Measurements from ENCODE around the gene RAPGEF1. TPM values are rescaled to one million over a fixed set of nuclear protein-coding genes. Genes with fewer than 3 reads are reported as not detected.
A peak's percentile ranks its signal among the peaks of the same experiment; 100 is the strongest.
"Not testable (repeated sequence)": the region's sequence is repeated elsewhere in the genome, so short reads cannot be mapped to it uniquely, and the experiment has no call there.

The RAPGEF1 gene
- total RNA-seq, 3 donors from 2014 or later, result 106 to 120 (median 111) TPM

DNA sequence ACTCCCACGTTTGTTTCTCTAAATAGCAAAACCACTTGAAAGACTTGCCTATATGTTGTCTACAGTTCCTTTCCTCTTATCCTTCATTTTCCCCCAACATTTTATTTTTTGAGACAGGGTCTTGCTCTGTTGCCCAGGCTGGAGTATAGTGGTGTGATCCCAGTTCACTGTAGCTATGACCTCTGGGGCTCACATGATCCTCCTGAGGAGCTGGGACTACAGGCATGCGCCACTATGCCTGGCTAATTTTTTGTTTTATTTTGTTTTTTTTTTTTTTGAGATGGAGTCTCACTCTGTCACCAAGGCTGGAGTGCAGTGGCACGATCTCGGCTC, 77.6 kb downstream of the RAPGEF1 start:
- DNase-seq; H3K27me3 Mint-ChIP-seq (ENCODE audit: low read depth); H3K9me3 Mint-ChIP-seq; ATAC-seq; H3K4me3 Mint-ChIP-seq: not testable (repeated sequence)
- Mint-ChIP-seq H3K36me3 (ENCODE audit: insufficient read depth) (peaks cover 10% of the 10 kb centered on the region), H3K4me1 (ENCODE audit: low read depth) (peaks cover 81% of the 10 kb centered on the region)

DNA sequence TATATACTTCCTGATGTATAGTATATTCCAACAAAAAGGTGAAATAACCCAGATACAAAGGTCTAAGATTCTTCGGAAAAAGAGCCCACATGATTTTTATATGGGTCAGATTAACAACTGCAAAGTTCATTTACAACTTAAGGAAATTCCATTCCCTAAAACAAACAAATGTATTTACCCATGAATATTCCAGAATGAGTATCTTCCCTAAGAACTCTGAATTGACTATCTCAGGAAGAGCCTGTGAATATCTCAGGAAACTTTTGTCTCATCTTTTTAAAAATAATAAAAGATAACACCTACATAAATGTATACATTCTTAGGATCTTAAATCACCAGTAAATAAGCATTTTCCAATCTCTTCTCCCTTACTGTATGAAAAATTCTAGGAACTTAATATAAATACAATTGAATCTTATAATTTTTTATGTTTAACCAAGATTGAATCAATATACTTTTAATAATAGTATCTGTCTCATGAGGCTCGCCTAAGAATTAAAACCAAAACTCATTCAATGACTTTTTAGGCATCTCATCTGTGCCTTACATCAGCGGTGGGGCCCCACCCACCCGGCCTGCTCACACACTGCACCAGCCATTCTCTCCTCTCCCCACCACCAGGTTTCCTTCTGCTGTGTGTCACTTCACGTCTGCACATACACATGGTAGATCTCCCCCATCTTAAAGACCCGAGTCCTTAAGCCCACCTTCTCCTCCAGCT, 78.1 kb downstream of the RAPGEF1 start:
- H3K4me1 Mint-ChIP-seq (ENCODE audit: low read depth), result peaks cover 81% of the 10 kb centered on the region
- no peaks in the 10 kb centered on the region for H3K27me3 Mint-ChIP-seq (ENCODE audit: low read depth)
- H3K9me3 Mint-ChIP-seq, result no peaks in the 10 kb centered on the region
- peaks cover 10% of the 10 kb centered on the region for H3K36me3 Mint-ChIP-seq (ENCODE audit: insufficient read depth)
- no peak overlapping the region for H3K4me3 Mint-ChIP-seq
- peak; percentile 70 for DNase-seq
- peak; percentile 93 to 94 for ATAC-seq

DNA sequence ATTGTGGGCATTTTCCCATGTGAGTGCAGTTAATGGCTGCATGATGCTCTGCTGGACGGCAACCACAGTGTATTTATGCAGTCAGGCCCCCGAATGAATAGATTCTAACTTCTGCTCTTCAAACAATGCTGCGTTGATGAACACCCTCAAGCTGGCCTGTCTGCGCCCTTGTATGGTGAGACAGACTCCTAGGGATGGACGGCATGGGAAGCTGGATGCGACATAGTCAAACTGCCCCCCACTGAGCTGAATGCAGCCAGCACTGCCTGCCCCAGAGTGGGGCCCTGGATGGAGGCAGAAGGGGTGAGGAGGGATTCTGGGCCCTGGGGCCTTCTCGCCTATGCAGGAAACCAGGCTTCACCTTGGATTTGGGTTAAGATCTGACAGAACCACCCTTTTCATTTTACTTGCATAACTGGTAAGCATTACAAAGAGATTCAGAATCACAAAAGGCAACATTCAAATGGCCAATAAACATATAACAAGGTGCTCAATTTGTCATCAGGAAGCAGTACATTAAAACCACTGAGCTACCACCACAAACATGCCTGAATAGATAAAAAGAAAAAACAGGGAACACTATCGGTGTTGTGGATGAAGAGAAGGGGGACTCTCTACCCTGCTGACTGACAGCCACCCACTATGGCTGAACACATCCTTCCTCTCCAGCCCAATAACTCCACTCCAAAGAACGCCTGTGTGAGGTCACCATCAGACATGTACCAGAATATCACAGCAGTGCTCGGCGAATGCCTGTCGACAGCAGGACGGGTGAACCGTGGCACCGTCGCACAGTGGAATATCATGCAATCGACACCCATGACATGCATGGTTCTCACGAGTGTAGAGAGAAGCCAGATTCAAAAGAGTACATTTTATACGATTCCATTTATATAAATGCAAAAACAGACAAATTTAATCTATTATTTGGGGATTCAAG, 79.1 kb downstream of the RAPGEF1 start:
- peaks cover 82% of the 10 kb centered on the region for H3K4me1 Mint-ChIP-seq (ENCODE audit: low read depth)

DNA sequence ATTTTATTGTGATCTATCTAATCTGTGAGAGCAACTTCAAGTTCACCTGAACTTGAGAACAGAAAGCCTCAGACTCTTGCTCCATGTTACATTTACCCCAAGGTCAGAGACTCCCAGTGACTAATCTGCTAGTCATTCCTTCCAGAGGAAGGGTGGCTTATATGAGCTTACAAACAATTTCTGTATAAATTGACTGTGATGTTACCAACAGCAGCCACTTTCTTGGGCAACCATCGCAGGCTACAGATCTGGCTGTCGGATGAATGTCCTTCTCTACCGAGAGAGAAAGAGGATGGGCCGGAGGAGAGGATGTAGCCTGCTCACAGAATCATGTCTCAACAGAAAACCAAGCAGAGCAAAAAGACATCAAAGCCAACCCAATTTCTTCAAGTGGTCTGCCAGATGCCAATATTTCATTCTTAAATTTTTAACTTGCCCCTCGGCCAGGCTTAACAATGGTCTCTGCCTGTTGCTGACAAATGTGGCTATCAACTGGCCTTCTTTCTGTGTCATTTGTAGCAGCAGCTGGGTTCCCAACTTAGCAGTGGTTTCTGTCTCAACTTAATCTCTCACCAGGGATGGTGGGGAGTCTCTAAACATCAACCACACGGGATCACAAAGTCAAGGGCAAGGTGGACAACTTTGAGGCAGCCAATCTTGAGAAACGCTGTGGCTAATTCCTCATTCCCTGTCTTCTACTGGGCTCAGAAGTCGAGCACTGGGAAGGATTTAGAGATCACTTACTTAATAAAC, 81.3 kb downstream of the RAPGEF1 start:
- Mint-ChIP-seq H3K4me3 (peak overlapping the region; percentile 77), H3K4me1 (ENCODE audit: low read depth) (peaks cover 84% of the 10 kb centered on the region), H3K36me3 (ENCODE audit: insufficient read depth) (peaks cover 13% of the 10 kb centered on the region), H3K9me3 (no peaks in the 10 kb centered on the region), H3K27me3 (ENCODE audit: low read depth) (no peaks in the 10 kb centered on the region)
- ATAC-seq, result peak; percentile 70 to 81
- no peak for DNase-seq

More for the DNA sequence above, 79.1 kb downstream of the RAPGEF1 start:
- no peak for DNase-seq
- peaks cover 15% of the 10 kb centered on the region for H3K36me3 Mint-ChIP-seq (ENCODE audit: insufficient read depth)
- no peaks in the 10 kb centered on the region for H3K27me3 Mint-ChIP-seq (ENCODE audit: low read depth)
- no peaks in the 10 kb centered on the region for H3K9me3 Mint-ChIP-seq
- no peak for ATAC-seq
- H3K4me3 Mint-ChIP-seq, result no peak overlapping the region

DNA sequence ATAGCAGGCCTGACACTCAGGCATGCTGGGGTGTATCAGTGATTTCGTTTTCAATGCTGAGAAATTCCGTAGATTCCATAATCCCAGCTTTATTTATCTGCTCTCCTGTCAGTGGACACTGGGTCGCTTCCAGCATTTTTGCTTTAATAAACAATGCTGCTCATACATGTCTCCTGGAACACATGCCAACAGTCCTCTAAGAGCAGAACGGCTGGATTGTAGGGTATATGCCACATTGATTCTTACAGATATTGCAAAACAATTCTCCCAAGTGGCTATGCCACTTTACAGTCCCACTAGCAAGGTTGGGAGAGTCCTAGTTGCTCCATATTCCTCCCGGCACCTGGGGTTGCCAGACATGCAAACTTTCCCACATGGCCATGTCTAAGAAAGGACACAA, 81.9 kb downstream of the RAPGEF1 start:
- ATAC-seq (no peak), DNase-seq (no peak)
- Mint-ChIP-seq H3K36me3 (ENCODE audit: insufficient read depth) (peaks cover 10% of the 10 kb centered on the region), H3K4me1 (ENCODE audit: low read depth) (peaks cover 84% of the 10 kb centered on the region), H3K4me3 (peak overlapping the region; percentile 77), H3K9me3 (no peaks in the 10 kb centered on the region), H3K27me3 (ENCODE audit: low read depth) (no peaks in the 10 kb centered on the region)

DNA sequence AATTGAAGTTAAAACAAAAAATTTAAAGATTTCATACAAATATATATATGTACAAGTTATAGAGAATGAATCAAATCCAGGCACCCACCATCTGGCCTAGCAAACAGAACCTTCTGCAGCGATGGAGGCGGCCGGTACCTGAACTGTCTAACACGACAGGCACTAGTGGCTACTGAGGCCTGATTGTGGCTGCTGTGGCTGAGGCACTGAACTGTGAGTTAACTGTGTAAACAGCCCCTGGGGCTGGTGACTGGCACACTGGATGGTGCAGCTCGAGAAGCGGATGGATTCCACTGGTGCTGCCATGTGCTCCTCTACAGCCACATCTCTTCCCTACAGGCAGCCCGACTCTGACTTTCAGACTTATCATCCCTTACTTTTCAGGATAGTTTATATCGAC, 82.4 kb downstream of the RAPGEF1 start:
- H3K4me1 Mint-ChIP-seq (ENCODE audit: low read depth), result peaks cover 83% of the 10 kb centered on the region
- H3K27me3 Mint-ChIP-seq (ENCODE audit: low read depth), result no peaks in the 10 kb centered on the region
- ATAC-seq (no peak), DNase-seq (no peak)
- H3K36me3 Mint-ChIP-seq (ENCODE audit: insufficient read depth), result peaks cover 9% of the 10 kb centered on the region
- H3K9me3 Mint-ChIP-seq, result no peaks in the 10 kb centered on the region
- no peak overlapping the region for H3K4me3 Mint-ChIP-seq

DNA sequence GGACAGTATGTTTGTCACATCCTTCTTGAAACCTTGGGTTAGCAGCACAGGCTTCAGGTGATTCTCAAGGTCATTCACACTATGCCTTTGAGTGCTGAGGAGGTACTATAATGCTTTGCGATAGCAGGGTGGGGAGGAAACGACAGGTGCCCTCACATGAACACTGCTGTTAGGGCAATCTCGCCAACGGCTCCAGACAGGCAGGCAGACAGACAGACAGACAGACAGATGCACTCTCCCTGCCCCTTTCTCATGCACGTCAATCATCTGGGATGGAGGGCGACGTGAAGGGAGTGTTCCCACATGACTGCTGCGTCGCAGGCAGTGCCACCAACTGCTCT, 82.9 kb downstream of the RAPGEF1 start:
- no peaks in the 10 kb centered on the region for H3K9me3 Mint-ChIP-seq
- peaks cover 9% of the 10 kb centered on the region for H3K36me3 Mint-ChIP-seq (ENCODE audit: insufficient read depth)
- DNase-seq (no peak), ATAC-seq (peak; percentile 36 to 51)
- peaks cover 81% of the 10 kb centered on the region for H3K4me1 Mint-ChIP-seq (ENCODE audit: low read depth)
- peak overlapping the region; percentile 19 for H3K4me3 Mint-ChIP-seq
- no peaks in the 10 kb centered on the region for H3K27me3 Mint-ChIP-seq (ENCODE audit: low read depth)

DNA sequence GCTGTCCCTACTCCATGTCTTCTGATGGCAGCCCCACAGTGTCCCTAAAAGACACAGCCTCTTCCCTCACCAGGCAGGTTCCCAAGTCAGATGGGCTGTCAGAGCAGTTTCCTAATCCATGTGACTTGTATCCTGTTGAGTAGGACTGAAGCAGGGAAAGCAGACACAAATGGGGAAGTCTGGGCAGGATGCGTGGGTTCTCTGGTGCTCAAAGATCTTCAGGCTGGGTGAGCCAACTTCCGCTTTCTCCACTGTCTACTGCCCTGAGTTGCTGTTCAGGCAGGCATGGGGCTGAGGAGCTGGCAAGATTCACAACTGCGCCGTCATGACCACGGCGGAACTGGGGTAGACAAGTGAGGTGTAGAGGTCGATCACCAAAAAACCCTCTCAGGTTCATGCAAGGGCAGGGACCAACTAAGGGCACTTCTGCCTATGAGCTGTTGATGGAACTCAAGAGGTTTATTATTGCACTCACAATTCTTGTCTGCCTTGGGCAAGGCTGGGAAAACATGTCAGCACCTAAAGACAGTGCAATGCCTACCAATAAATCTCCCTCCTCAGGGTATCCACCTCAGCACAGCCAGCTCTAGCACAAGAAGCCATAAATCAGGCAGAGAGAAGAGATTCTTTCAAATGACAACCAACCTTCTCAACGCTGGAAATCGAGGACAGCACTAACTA, 83.4 kb downstream of the RAPGEF1 start:
- DNase-seq, result peak; percentile 65
- Mint-ChIP-seq H3K9me3 (no peaks in the 10 kb centered on the region), H3K27me3 (ENCODE audit: low read depth) (no peaks in the 10 kb centered on the region), H3K36me3 (ENCODE audit: insufficient read depth) (peaks cover 9% of the 10 kb centered on the region), H3K4me3 (peak overlapping the region; percentile 58), H3K4me1 (ENCODE audit: low read depth) (peaks cover 83% of the 10 kb centered on the region)
- ATAC-seq, result peak; percentile 72 to 74

DNA sequence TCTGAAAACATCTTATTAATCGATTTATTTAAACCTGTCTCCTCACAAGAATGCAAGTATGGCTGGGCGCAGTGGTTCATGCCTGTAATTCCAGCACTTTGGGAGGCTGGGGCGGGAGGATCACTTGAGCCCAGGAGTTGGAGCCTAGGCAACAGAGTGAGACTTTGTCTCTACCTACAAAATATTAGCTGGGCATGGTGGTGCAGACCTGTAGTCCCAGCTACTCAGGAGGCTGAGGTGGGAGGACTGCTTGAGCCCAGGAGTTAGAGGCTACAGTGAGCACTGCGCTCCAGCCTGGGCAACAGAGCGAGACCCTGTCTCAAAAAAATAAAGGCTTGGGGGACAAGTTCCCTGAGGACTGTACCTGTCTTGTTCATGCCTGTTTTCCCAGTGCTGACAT, 85.5 kb downstream of the RAPGEF1 start:
- DNase-seq; ATAC-seq; H3K9me3 Mint-ChIP-seq; H3K4me3 Mint-ChIP-seq; H3K27me3 Mint-ChIP-seq (ENCODE audit: low read depth): not testable (repeated sequence)
- peaks cover 24% of the 10 kb centered on the region for H3K36me3 Mint-ChIP-seq (ENCODE audit: insufficient read depth)
- peaks cover 82% of the 10 kb centered on the region for H3K4me1 Mint-ChIP-seq (ENCODE audit: low read depth)

DNA sequence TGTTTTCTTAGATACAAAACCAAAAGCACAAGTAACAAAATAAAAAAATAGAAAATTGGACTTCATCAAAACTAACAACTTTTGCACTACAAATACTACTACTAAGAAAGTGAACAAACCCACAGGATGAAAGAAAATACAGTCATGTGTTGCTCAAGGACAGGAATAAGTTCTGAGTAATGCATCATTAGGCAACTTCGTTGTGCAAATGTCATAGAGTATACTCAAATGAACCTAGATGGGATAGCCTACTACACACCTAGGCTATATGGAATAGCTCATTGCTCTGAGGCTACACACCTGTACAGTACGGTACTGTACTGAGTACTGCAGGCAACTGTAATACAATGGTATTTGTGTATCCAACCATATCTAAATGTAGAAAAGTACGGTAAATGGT, 88.3 kb downstream of the RAPGEF1 start:
- H3K4me1 Mint-ChIP-seq (ENCODE audit: low read depth), result peaks cover 56% of the 10 kb centered on the region
- peak overlapping the region; percentile 46 for H3K4me3 Mint-ChIP-seq
- peaks cover 32% of the 10 kb centered on the region for H3K36me3 Mint-ChIP-seq (ENCODE audit: insufficient read depth)
- H3K9me3 Mint-ChIP-seq, result no peaks in the 10 kb centered on the region
- ATAC-seq (peak; percentile 81 to 84), DNase-seq (no peak)
- no peaks in the 10 kb centered on the region for H3K27me3 Mint-ChIP-seq (ENCODE audit: low read depth)

DNA sequence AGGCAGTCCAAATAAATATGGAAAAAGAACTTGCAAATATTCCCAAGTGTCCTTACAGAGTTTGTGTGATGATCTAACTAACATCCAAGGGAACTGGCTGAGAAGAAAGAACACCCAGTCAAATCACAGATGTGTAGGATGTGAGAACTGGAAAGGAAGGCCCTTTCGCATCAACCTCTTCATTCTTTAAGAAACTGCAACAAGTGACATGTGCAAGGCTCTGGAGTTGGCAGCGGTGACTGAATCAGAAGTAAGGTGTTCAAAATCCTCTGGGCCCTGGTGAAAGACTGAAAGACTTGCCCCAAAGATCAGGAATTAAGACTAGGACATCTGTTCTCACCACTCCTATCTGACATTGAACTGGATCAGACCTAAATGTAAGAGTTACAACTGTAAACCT, 88.7 kb downstream of the RAPGEF1 start:
- peaks cover 30% of the 10 kb centered on the region for H3K36me3 Mint-ChIP-seq (ENCODE audit: insufficient read depth)
- H3K4me1 Mint-ChIP-seq (ENCODE audit: low read depth), result peaks cover 51% of the 10 kb centered on the region
- peak overlapping the region; percentile 46 for H3K4me3 Mint-ChIP-seq
- peak; percentile 82 for ATAC-seq
- no peaks in the 10 kb centered on the region for H3K9me3 Mint-ChIP-seq
- H3K27me3 Mint-ChIP-seq (ENCODE audit: low read depth), result no peaks in the 10 kb centered on the region
- no peak for DNase-seq

DNA sequence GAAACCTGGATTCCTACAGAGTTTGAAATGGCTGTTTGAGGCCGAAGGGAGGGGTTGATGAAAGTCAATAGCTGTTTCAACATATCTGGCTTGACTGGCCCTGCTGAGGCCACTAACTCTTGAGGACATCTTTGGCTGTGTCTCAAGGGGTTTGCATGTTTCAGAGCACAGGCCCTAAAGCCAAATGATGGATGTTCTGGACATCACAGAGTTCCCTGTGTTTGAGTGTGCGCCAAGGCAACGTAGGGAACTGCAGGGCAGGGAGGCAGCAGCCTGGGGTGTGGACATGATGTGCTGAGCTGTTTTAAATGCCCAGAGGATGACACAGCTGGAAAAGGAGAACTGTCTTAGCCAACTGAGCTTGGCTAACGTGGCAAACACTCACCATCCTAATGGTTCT, 89.6 kb downstream of the RAPGEF1 start:
- Mint-ChIP-seq H3K4me3 (no peak overlapping the region), H3K36me3 (ENCODE audit: insufficient read depth) (peaks cover 33% of the 10 kb centered on the region)

DNA sequence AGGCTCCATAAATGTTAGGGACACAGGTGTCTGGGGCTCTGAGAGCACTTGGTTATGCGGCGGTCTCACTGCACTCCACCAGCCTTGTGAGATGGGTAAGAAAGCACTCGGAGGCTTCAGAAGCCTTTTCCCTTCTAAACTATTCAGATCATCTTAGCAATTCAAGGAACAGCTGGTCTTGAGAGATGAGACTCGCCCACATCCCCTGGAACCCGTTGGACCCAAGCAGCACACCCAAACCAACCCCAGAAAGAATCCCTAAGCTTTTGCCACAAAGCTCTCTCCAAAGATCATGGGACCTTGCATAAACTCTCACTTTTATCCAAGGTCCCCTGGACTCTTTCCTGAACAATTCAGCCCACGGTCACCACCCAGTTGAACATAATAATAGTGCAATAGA, 90.2 kb downstream of the RAPGEF1 start:
- DNase-seq (no peak), ATAC-seq (no peak)
- Mint-ChIP-seq H3K36me3 (ENCODE audit: insufficient read depth) (peaks cover 33% of the 10 kb centered on the region), H3K27me3 (ENCODE audit: low read depth) (no peaks in the 10 kb centered on the region), H3K4me1 (ENCODE audit: low read depth) (peaks cover 49% of the 10 kb centered on the region), H3K9me3 (no peaks in the 10 kb centered on the region), H3K4me3 (no peak overlapping the region)

More for the DNA sequence above, 89.6 kb downstream of the RAPGEF1 start:
- H3K9me3 Mint-ChIP-seq, result no peaks in the 10 kb centered on the region
- no peaks in the 10 kb centered on the region for H3K27me3 Mint-ChIP-seq (ENCODE audit: low read depth)
- no peak for DNase-seq
- ATAC-seq, result no peak
- H3K4me1 Mint-ChIP-seq (ENCODE audit: low read depth), result peaks cover 49% of the 10 kb centered on the region
